OCI-LY1 (cell line): ENCODE measurements around the gene RELL1.

Experiments used
- CTCF ChIP-seq: fragments of 200-600 bp; sonication (generic), shearing (Covaris generic); IDR thresholded peaks from 2 replicates; pipeline ENCODE4 v1.5.1; 2017; ENCODE audit warnings: mild to moderate bottlenecking, antibody characterized with exemption, low read length, moderate library complexity, mixed read lengths
- EZH2 ChIP-seq: fragments of 200-600 bp; sonication (generic), shearing (Covaris generic); IDR thresholded peaks from 2 replicates; pipeline ENCODE4 v1.8.0; 2017; ENCODE audit warnings: borderline replicate concordance, mixed run types, mild to moderate bottlenecking, antibody characterized with exemption, low read length, moderate library complexity, mixed read lengths

- no peak for TF ChIP-seq CTCF
- TF ChIP-seq EZH2, result no peak
Observed at GRCh38 chr4:37670249-37670648, 15.9 kb downstream of the RELL1 start.
